ENCODE measurements around the gene GLIS1.

The GLIS1 gene

DNA sequence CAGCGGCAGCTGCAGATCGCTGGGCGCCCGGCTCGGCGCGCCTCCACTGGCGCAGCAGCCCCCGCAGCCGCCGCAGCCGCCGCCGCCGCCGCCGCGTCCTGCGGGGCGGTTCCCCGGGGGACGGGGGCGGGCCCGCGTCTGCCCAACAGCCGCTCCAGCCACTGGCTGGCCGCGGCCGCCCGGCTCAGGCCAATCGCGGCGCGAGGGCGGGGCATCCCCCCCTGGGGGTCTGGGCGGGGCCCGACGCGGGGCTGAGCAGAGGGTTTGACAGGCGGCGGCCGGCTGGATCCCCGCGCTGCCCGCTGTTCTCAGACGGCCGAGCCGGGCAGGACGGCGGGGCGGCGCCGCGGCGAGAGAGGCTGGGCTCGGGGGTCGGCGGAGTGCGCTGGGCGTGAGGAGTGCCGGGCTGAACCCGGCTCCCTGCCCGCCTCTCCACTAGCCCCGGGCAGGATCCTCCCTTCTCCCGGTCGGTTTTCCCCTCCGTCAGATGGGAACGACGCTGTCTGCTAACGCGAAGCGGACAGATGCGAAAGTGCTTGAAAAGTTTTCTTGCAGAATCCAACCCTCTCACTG, at the start of gene GLIS1:
GLIS1 (minus strand) TSS at position 56 of the 573 bp plus-strand sequence. CDS start 1,100 bp downstream, outside the sequence.
- Histone ChIP-seq H3K4me3 (peak within 1 kb of the TSS; percentile 87), H3K27ac (peak within 1 kb of the TSS in 1 of 2 donors; percentile 60)
- DNase-seq (ENCODE audit: low spot score) = no peak
- TF ChIP-seq, protein P1, sequence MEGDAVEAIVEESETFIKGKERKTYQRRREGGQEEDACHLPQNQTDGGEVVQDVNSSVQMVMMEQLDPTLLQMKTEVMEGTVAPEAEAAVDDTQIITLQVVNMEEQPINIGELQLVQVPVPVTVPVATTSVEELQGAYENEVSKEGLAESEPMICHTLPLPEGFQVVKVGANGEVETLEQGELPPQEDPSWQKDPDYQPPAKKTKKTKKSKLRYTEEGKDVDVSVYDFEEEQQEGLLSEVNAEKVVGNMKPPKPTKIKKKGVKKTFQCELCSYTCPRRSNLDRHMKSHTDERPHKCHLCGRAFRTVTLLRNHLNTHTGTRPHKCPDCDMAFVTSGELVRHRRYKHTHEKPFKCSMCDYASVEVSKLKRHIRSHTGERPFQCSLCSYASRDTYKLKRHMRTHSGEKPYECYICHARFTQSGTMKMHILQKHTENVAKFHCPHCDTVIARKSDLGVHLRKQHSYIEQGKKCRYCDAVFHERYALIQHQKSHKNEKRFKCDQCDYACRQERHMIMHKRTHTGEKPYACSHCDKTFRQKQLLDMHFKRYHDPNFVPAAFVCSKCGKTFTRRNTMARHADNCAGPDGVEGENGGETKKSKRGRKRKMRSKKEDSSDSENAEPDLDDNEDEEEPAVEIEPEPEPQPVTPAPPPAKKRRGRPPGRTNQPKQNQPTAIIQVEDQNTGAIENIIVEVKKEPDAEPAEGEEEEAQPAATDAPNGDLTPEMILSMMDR (IDR thresholded peaks at IDR 0.05) = no peak

GRCh38 chr1:53787655-53788054, 48.7 kb upstream of the GLIS1 start:
- Histone ChIP-seq H3K4me3 (no peak overlapping the region), H3K27ac (no peak overlapping the region)
- TF ChIP-seq, protein P1 (IDR thresholded peaks at IDR 0.05) = no peak
- no peak for DNase-seq (ENCODE audit: low spot score)

DNA sequence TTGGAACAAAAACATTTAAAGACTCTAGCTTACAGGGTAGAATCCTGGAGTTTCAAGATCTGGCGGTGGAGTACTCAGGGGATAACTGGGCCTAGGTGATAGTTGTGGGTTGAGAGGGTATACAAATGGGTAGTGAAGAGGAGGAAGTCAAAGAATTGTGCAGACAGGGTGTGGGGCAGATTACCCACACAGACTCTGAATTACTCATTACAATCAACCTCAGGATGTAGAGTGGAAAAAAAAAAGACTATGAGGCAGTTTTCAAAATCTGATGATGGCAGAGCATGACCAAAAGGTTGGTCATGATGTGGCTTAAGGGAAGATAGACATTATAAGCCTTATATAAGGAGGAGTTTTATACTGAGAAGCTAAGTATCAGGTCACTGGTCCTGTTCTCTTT, 44.1 kb upstream of the GLIS1 start:
- TF ChIP-seq, protein P1 (IDR thresholded peaks at IDR 0.05) = no peak
- Histone ChIP-seq H3K27ac (no peak overlapping the region), H3K4me3 (no peak overlapping the region)
- no peak for DNase-seq (ENCODE audit: low spot score)

- TF ChIP-seq, protein P1 (IDR thresholded peaks at IDR 0.05) = no peak
- DNase-seq (ENCODE audit: low spot score) = no peak
- Histone ChIP-seq H3K4me3 (no peak overlapping the region), H3K27ac (no peak overlapping the region)
Measured at GRCh38 chr1:53781654-53782053, 42.7 kb upstream of the GLIS1 start.

DNA sequence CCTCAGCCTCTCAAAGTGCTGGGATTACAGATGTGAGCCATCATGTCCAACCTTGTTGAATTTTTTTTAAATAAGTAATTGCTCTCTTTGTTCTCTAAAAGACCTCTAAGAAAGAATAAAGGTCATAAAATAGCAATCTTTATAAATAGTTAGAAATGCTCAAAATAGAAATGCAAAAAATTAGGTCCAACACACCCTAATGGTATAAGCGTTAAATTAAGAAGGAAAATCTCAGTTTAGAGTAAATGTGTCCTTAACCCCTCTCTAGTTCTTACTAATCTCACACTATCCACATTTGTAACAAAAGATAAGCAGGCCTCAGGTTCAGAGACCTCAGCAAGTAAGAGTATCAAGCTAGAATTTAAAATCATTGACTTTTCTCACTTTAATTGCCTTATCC, 38.3 kb upstream of the GLIS1 start:
- Histone ChIP-seq H3K4me3 (no peak overlapping the region), H3K27ac (no peak overlapping the region)
- TF ChIP-seq, protein P1 (IDR thresholded peaks at IDR 0.05) = no peak
- no peak for DNase-seq (ENCODE audit: low spot score)

GRCh38 chr1:53771648-53772047, 32.7 kb upstream of the GLIS1 start:
- H3K4me3 ChIP-seq = no peak overlapping the region
- no peak for DNase-seq (ENCODE audit: low spot score)
- no peak overlapping the region for H3K27ac ChIP-seq
- TF ChIP-seq, protein P1 (IDR thresholded peaks at IDR 0.05) = no peak

GRCh38 chr1:53769780-53770179, 30.8 kb upstream of the GLIS1 start:
- DNase-seq (ENCODE audit: low spot score) = no peak
- Histone ChIP-seq H3K4me3 (no peak overlapping the region), H3K27ac (no peak overlapping the region)
- TF ChIP-seq, protein P1 (IDR thresholded peaks at IDR 0.05) = no peak

All from coronary artery (tissue), 2 donors.